GM18508 (cell line): ENCODE data around the gene C10orf71.

ENCODE experiments used
- ATAC-seq: cut with Tn5 transposase; IDR thresholded peaks from one replicate; pipeline ENCODE4 v1.9.1; 2021; ENCODE audit warnings: moderate number of reproducible peaks; ENCODE audit not compliant: insufficient read depth, unreplicated experiment

C10orf71 gene

GRCh38 chr10:49331431-49331830, 32.5 kb downstream of the C10orf71 start:
- ATAC-seq = no peak

GRCh38 chr10:49332333-49332732, 33.4 kb downstream of the C10orf71 start:
- ATAC-seq = no peak

GRCh38 chr10:49332768-49333167, 33.8 kb downstream of the C10orf71 start:
- ATAC-seq = no peak

GRCh38 chr10:49333192-49333591, 34.2 kb downstream of the C10orf71 start:
- ATAC-seq = no peak

GRCh38 chr10:49334964-49335363, 36.0 kb downstream of the C10orf71 start:
- no peak for ATAC-seq

GRCh38 chr10:49335364-49335972, 36.5 kb downstream of the C10orf71 start:
- ATAC-seq = no peak

- ATAC-seq = no peak
Measured at GRCh38 chr10:49338604-49339003, 39.6 kb downstream of the C10orf71 start.

- no peak for ATAC-seq
Measured at GRCh38 chr10:49344840-49345239, 45.9 kb downstream of the C10orf71 start.

GRCh38 chr10:49347342-49347741, 48.4 kb downstream of the C10orf71 start:
- no peak for ATAC-seq

- ATAC-seq = no peak
Measured at GRCh38 chr10:49347827-49348226, 48.9 kb downstream of the C10orf71 start.

GRCh38 chr10:49348593-49348992, 49.6 kb downstream of the C10orf71 start:
- ATAC-seq = no peak

GRCh38 chr10:49349390-49349789, 50.4 kb downstream of the C10orf71 start:
- no peak for ATAC-seq

- ATAC-seq = no peak
Measured at GRCh38 chr10:49350138-49350537, 51.2 kb downstream of the C10orf71 start.

GRCh38 chr10:49350846-49351532, 52.0 kb downstream of the C10orf71 start:
- no peak for ATAC-seq

GRCh38 chr10:49351669-49352068, 52.7 kb downstream of the C10orf71 start:
- no peak for ATAC-seq

- no peak for ATAC-seq
Measured at GRCh38 chr10:49352323-49352722, 53.4 kb downstream of the C10orf71 start.

- no peak for ATAC-seq
Measured at GRCh38 chr10:49353026-49353894, 54.3 kb downstream of the C10orf71 start.

GRCh38 chr10:49353895-49354566, 55.1 kb downstream of the C10orf71 start:
- ATAC-seq = no peak

GRCh38 chr10:49354593-49354992, 55.6 kb downstream of the C10orf71 start:
- no peak for ATAC-seq

- no peak for ATAC-seq
Measured at GRCh38 chr10:49355221-49355620, 56.3 kb downstream of the C10orf71 start.

- ATAC-seq = no peak
Measured at GRCh38 chr10:49356181-49356580, 57.2 kb downstream of the C10orf71 start.
